Activated CD8-positive, alpha-beta memory T cell treated with anti-CD3 and anti-CD28 coated beads for 4 hours (primary cell): ENCODE data around the gene FMN2.
"Not testable (repeated sequence)": the region's sequence is repeated elsewhere in the genome, so short reads cannot be mapped to it uniquely, and the experiment has no call there.

Source experiments
- DNase-seq, 2 donors: peaks; one replicate each; pipeline ENCODE4 v3.0.0-alpha.2; 2020; ENCODE audit warnings: low read depth in 2 of 2

Gene FMN2

GRCh38 chr1:240138867-240139266 lies 47.2 kb downstream of the FMN2 start:
- DNase-seq = no peak

DNA sequence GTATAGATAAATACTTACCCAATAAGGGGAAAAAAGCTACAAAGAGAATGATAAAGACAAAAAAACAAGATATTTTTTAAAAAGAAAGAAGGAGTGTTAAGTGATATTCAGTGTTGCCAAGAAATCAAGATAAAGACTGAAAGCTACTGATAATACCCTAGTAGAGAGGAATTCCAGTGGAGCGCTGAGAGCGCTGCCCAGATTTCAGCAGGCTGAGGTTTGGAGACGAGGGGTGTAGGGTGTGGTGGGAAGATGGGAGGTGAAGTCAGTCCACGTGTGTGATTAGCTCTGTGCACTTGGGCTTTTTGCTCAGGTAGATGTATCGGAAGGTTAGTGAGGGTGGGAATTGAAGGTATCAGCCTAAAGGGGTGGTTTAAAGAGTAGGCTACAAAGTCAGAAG lies 47.8 kb downstream of the FMN2 start:
- DNase-seq = no peak

DNA sequence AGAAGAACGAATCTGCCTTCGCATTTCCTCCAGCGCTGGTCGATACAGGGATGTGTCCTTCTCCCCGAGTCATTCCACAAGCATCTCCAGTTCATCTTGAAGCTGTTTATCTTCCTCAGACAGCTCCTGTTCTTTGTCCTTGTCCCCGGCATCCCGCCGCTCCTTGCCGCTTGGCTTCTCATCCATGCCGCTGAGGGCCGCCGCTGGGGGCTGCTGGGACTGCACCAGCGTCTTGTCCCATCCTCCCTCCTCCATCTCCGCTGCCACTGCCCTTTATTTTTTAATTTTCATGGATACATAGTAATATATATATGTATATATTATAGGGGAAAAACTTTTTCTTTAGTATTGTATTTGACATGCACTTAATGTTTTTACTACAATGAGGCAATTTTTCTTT lies 53.4 kb downstream of the FMN2 start:
- no peak for DNase-seq

DNA sequence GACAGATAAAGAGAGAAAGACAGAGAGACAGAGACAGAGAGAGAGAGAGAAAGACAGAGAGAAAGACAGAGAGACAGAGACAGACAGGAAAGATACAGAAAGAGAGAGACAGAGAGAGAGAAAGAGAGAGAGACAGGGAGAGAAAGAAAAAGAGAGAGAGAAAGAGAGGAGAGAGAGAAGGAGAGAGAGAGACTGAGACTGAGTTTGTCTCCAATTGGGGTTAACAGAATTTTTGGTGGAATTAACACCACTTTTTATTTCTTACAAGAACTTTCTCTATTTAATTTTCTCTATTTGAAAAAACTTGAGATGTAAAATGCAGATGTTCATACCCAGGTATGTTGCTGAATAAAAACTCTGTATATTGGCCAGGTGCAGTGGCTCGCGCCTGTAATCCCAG lies 56.6 kb downstream of the FMN2 start:
- DNase-seq = no peak

DNA sequence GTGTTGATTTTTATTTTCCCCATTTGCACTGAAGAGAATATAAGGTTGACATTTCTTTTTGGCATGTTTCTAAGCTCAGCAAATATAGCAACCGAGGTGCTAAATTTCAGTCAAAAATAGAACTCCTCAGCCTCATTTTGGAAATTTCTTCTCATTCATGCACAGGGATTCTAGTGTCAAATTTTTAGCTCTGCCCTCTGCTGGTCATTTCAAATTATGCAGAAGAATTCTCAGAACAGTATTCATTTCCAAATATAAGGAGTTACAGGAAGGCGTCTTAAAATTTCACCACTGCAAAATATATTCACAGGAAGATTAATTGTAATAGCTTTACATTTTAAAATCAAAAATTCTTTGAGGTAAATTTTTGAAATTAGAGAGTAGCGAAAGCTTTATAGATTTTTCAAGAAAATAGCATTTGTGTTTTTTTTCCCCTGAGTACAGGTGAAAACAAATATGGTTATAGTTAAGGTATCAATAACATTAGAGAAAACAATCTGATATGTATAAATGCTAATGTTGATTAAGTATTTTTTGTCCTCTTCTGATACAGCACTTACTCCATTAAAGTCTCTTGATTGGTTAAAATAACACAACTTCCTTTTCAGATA lies 57.9 kb downstream of the FMN2 start:
- no peak for DNase-seq

DNA sequence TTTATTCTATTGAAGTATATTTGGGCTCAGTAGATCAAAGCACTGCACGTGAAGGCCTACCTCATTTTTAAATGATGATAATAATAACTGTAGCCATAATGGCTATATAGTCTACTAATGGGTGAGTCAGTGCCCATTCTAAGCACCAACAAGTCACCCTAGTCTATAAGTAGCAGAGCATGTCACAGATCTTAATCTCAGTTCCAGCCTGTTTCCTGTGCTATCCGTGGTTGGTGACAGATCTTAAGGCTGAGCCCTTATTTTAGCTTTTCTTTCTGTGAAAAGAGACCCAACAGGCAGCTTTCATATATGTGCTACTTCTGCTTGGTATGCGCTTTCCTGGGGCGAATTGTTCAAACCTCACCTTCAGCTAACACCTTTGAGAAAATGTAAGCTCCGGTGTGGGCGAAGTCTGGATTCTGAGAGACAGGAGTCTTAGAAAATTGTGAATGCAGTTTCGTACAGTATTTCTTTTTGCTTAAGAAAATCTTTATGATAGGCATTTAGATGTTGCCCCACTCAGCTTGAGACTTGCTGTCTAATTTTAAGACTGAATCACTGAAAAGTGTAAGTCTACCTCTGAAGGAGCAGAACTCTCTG lies 59.6 kb downstream of the FMN2 start:
- no peak for DNase-seq

DNA sequence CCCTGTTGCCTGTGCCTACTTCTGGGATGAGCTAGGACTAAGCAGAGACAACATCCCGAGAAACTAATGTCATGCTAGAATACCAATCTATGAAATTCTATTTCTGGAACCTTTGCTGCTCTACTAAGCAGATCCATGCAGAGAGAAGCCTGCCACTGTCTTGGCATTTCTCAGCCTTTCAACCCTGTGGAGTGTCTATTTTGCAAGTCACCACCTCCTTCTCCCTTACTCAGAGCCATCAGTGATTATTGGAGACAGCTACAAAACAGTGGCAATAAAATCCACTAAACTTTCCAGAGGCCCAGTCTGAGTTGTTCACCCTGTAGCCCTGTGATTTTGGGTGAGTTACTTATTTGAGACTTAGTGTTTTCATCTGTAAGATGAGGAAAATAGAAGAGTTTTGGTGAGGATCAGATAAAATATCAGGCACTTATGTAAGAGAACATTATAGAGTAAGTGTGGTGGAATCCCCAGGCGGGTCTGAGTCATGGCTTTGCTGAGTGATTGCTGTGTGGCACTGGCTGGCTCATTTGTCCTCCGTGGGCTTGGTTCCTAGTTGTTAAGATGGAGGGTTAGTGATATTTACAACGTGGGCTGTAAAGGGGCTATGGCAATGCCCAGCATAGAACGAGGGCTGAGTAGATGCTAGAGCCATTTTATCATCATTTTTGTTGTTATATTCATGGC lies 61.1 kb downstream of the FMN2 start:
- DNase-seq = no peak

DNA sequence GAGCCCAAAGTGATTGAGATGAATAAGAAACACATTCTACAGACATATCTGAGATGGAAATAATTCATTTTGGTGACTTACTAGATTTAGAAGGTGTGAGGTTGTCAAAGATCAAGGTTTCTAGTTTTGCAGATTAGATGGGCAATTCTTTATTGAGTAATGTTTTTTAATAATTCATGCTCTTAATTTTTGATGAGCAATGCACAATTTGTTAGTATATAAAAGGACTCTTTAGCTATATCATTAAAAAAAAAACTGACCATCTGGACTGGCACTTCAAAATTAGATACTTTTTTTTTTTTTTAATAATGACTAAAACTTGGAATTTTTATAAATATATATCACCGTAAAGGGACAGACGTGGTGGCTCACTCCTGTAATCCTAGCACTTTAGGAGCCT lies 63.9 kb downstream of the FMN2 start:
- DNase-seq = no peak

DNA sequence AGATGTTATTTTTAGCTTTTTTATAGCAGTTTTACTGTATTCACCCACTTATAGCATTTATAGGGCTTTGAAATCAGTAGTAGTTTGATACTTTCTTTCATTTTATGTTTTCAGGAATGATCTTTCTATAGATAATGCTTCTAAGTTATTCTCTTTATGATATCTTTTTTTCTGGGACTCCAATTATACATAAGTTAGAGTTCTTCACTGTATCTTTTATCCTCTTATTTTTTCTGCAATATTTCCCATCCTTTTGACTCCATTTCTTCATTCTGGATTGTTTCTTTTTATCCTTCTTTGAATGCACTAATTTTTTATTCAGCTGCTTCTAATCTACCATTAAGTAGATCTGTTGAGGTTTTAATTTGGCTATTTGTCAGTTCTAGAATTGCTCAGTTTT lies 73.1 kb downstream of the FMN2 start:
- DNase-seq = no peak

- DNase-seq = no peak
These were observed 77.5 kb downstream of the FMN2 start for GRCh38 chr1:240169188-240169587.

- no peak for DNase-seq
These were observed 78.6 kb downstream of the FMN2 start for GRCh38 chr1:240170266-240170665.

DNA sequence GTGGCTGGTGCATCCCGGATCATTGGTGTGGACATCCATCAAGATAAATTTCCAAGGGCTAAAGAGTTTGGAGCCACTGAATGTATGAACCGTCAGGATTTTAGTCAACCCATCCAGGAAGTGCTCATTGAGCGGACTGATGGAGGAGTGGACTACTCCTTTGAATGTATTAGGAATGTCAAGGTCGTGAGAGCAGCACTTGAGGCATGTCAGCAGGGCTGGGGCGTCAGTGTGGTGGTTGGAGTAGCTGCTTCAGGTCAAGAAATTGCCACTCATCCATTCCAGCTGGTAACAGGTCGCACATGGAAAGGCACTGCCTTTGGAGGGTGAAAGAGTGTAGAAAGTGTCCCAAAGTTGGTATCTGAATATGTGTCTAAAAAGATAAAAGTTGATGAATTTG lies 79.1 kb downstream of the FMN2 start:
- DNase-seq = no peak

GRCh38 chr1:240171907-240172306 lies 80.2 kb downstream of the FMN2 start:
- DNase-seq = no peak

DNA sequence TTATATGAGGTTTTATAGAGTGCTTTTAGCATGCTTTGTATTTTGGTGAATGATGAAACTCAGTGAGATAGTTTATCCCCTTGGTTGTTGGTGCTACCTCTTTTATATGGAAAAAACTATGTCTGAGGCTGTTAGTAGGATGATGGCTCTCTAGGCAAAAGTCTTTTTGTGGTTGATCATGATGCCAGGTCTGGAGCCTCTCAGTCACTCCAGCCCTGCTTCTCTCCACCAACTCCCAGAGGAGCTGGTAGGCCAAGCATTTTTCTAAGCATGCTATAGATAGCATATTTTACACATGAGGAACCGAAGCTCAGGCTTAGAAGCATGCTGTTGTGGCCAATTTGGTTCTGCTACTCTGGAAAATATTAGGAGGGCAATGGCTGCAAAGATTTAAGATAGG lies 82.2 kb downstream of the FMN2 start:
- DNase-seq = no peak

DNA sequence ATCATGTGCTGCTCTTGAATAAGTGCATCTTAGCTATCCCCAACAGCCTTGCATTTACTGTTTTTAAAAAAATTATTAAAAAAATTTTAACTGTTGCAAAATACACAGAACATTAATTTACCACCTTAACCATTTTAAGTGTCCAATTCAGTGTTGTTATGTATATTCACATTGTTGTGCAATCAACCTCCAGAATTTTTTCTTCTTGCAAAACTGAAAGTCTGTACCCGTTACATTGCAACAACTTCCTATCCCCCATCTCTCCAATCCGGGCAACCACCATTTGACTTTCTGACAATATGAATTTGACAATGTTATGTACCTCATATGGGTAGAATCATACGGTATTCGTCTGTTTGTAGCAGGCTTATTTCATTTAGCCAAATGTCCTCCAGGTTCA lies 83.1 kb downstream of the FMN2 start:
- no peak for DNase-seq

DNA sequence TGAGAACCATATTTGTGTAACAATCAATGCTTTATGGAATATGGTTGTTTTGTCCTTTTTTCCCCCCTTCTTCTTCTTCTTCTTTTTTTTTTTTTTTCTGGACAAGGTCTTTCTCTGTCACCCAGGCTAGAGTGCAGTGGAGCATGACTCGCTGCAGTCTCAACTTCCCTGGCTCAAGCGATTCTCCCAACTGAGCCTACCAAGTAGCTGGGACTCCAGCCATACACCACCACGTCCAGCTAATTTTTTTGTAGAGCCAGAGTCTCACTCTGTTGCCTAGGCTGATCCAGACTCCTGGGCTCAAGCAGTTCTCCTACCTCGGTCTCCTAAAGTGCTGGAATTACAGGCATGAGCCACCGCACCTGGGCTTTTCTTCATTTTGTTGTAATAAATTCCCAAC lies 86.7 kb downstream of the FMN2 start:
- no peak for DNase-seq

GRCh38 chr1:240184682-240185081 lies 93.0 kb downstream of the FMN2 start:
- not testable (repeated sequence) for DNase-seq

DNA sequence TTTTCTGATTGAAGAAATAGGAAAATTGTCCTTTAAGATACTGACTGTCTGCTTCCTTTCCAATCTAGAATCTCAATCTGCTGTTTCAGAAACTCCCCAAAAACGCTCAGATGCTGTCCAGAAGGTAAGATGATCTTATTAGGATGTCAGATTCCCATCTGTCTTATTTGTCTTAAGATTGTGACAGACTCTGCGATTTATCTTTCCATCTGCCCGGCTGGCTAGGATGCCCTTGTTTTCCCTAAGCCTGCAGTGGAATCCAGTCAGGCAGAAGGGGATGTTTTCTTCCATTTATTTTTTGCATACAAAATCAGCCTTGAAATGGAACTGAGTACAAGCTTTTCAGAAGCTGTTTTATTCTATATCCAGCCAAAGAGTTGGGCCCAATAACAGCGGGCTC lies 96.5 kb downstream of the FMN2 start:
- no peak for DNase-seq

- no peak for DNase-seq
These were observed 97.8 kb downstream of the FMN2 start for GRCh38 chr1:240189386-240189989.

- no peak for DNase-seq
These were observed 99.3 kb downstream of the FMN2 start for GRCh38 chr1:240190881-240191401.

DNA sequence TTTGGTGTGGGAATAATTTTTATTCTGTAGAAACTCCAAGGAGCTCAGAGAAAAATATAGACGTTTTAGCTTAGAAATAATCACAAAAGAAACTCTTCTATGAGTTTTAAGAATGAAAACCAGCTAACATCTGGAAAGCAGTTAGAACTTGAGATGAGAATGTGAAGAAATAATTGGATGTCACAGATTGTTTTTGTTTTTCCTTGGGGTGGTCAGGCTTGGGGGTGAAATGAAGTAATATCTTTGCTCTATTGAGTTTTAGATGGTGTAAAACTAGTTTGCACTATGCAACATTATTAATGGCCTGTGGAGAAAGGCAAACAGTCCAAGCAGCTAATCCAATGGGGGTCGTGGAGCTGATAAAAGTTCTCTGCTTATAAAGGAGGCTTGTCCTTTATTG lies 101.2 kb downstream of the FMN2 start:
- no peak for DNase-seq

DNA sequence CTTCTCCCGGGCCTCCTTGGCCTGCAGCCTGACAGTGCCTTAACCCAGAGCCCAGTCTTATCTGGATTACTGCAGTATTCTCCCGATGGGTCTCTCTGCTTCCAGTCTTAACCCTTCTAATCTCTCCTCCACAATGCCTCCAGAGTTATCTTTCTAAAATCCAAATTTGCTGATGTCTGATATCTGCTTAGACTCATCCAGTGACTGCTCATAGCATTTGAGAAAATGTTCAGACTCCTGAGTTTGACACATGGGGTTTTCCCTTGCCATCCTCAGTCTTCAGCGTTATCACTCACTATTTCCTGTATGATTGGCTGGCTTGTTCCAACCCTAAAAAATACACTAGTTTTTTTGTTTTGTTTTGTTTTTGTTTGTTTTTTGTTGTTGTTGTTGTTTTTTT lies 102.0 kb downstream of the FMN2 start:
- DNase-seq = no peak

- no peak for DNase-seq
These were observed 102.4 kb downstream of the FMN2 start for GRCh38 chr1:240194120-240194519.
